LNCaP clone FGC (cell line): ENCODE measurements around the gene PRPF19.

Source experiments
- DNase-seq: peaks from one replicate; pipeline ENCODE4 v3.0.0-alpha.2; 2011; ENCODE audit warnings: low read depth
- H3K4me3 ChIP-seq: 2 replicates; pipeline ENCODE4 v1.5.1; 2011; ENCODE audit warnings: mild to moderate bottlenecking, low read depth, low read length, control low read depth
- CTCF ChIP-seq: IDR thresholded peaks from 2 replicates; pipeline ENCODE4 v1.5.1; 2012; ENCODE audit warnings: mild to moderate bottlenecking; ENCODE audit not compliant: control insufficient read depth, insufficient read depth; ENCODE audit errors: extremely low read depth

The PRPF19 gene

GRCh38 chr11:60928563-60929001 is 22.2 kb upstream of the PRPF19 start:
- no peak overlapping the region for H3K4me3 ChIP-seq
- DNase-seq = no peak
- no peak for TF ChIP-seq CTCF

- no peak for TF ChIP-seq CTCF
- no peak for DNase-seq
- no peak overlapping the region for H3K4me3 ChIP-seq
These were observed 21.2 kb upstream of the PRPF19 start for GRCh38 chr11:60927600-60927999.

- H3K4me3 ChIP-seq = no peak overlapping the region
- no peak for TF ChIP-seq CTCF
- DNase-seq = no peak
These were observed 20.7 kb upstream of the PRPF19 start for GRCh38 chr11:60927061-60927592.

GRCh38 chr11:60926500-60926899 is 20.1 kb upstream of the PRPF19 start:
- no peak overlapping the region for H3K4me3 ChIP-seq
- DNase-seq = no peak
- TF ChIP-seq CTCF = no peak

GRCh38 chr11:60925868-60926267 is 19.5 kb upstream of the PRPF19 start:
- peak overlapping the region; percentile 85 for H3K4me3 ChIP-seq
- no peak for TF ChIP-seq CTCF
- no peak for DNase-seq

GRCh38 chr11:60924906-60925853 is 18.8 kb upstream of the PRPF19 start:
- no peak for DNase-seq
- peak overlapping the region; percentile 85 for H3K4me3 ChIP-seq
- 0 out of 2 replicates have a peak, but pooled peaks have one; percentile 11 for TF ChIP-seq CTCF
